GM19463 (cell line): ENCODE measurements around the gene SULT1C2.

Experiments used
- ATAC-seq: cut with Tn5 transposase; IDR thresholded peaks from one replicate; pipeline ENCODE4 v1.9.1; 2021; ENCODE audit warnings: mild to moderate bottlenecking, moderate library complexity; ENCODE audit not compliant: unreplicated experiment

SULT1C2 gene

DNA sequence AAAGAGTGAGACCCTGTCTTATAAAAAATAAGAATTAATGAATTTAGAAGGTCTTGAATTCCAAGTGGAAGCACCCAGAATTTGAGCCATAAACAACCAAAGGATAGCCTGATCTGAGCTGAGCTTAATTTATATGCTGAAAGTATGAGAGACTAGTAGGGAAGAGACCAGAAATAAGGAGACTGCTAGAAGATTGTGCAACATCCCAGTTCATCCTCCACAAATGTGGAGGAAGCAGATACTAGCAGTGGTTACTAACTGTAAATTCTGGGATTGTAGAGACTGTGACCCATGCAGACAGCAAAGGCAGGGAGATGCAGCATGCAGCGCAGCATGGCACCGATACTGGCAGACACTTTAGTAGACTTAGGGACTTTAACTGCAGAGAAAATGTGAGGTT is 1.5 kb upstream of the SULT1C2 start:
- no peak for ATAC-seq

DNA sequence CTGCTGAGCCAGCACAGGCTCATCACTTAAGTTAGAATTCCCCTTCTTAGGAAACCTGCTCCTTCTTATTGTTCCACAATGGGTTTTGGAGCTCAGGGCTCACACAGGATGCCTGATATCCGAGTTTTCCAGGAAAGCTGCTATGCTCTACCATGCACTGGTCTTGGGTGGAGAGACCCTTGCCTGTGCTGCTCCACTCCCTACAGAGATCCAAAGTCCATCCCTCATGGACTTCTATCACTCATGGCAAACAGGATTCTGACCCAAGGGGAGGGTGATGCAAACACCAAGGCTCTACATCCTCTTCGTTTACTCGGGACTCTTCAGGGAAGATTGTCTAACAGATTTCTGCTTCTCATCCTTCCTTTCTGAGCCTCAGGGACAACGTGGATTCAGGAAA is 5.2 kb downstream of the SULT1C2 start:
- ATAC-seq, result no peak

DNA sequence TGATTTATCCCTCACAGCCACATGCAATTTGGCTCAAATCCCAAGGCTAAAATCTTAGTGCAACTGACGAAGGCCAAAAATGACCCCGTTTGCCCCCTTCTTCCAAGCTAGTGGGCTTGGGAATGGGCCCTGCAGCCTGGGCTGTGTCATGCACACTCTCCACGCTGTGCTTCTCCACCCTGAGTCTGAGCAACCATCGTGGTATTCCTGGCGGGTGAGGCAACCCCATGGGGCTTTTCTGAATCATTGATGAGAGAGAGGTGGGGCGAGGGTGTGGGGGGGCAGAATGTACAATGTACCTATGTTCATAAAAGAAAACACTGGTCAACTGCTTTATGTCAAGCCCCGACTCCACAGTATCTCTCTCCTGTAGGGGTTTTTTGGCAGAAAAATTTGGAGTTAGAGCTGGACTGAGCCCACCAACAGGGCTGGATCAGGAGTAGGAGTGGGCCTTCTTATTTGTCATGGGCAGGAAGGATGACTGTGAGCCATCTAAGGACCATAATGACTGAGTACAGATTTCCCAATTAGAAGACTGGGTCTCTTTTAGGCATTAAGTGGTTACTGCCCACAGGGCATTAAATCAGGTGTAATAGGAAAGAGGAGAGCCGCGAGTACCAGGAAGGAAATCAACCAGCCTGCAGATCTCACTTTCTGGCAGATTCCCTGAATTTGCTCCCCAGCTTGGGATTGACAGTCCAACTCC is 8.9 kb downstream of the SULT1C2 start:
- no peak for ATAC-seq

DNA sequence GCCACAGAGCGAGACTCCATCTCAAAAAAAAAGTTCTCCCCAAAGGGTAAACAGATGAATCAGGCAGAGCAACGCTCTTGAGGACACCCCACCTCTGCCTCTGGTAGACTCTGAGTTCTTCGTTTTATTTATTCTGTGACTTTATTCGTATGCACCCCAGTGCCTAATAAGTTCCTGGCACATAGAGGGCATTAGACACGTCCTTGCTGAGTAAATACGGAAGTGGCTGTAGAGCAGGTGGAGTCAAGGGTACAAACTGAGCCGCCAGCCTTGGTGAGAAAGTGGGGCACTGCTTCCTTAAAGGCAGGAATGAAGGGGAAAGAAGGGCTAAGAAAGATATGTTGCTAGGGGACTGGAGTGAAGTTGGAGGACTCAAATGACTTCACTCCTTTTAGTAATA is 12.9 kb downstream of the SULT1C2 start:
- ATAC-seq, result no peak

DNA sequence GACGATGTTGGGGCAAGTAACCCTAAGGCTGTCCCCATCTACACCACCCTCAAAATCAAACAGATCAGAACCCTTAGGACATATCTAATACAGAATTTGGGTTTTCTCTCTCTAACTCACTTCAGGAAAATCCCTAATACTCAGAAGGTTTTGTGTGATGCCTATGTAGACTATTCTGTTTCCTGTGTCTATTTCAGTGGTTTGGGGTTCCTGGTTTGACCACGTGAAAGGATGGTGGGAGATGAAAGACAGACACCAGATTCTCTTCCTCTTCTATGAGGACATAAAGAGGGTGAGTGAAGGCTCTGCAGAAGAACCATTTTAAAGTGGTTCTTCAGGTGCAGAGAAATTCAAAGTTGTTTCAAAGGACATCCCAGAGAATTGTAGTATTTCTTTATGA is 16.3 kb downstream of the SULT1C2 start:
- peak; percentile 71 for ATAC-seq

DNA sequence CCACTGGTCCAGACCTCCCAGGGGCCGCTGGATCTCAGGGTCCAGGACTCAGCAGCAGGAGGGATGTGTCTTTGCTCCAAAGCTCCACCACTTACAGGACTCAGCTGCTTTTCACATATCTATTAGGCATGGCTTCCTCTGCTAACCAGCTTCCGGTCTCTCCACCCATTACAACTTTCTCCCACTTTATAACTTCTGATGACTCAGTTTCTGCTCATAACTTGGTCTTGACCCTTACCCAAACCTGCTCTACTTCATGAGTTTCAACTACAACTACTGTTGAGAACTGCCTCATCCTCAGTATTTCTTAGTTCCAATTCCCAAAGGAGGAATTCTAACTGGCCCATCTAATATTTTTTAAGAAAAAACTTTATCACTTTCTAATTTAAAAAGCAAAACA is 17.2 kb downstream of the SULT1C2 start:
- no peak for ATAC-seq

DNA sequence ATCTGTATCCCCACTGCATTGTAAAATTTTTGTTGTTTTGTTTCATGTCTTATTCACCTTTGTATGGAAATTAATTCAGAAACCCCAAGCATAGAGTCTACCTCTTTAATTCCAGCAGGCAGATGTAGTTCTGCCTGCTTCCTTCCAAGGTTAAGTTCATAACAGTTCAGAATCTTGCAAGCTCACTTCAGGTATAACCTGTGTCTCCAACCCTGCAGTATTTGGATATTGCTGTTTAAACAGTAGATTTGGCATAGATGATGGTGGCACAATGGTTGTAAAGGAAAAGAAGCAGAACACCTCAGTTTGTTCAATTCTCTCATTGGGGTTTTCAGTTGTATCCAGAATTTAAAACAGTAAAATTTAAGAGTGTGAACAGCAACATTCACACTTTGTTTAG is 21.2 kb downstream of the SULT1C2 start:
- no peak for ATAC-seq

DNA sequence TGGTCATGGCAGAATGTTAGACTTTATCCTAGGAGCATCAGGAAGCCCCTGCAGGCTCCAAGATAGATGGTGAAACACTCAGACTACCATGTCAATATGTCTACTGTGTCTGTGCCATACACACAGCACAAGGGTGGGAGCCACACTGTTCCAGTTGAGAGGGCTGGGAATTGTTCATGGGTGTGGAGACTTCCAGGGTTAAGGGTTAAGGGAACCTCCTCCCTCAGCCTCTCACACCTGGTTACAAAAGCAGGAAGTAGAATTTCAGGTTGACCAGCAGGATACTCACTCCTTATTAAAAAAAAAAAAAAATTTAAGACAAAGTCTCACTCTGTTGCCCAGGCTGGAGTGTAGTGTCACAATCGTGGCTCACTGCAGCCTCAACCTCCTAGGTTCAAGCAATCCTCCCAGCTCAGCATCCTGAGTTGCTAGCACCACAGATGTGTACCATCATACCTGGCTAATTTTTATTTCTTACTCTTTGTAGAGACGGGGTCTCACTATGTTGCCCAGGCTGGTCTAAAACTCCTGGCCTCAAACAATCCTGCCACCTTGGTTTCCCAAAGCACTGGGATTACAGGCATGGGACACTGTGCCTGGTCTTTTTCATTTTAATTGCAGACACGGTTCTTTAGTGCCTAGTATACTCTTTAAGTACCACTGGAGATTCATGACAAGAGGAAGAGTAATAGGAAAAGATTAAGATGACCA is 26.0 kb downstream of the SULT1C2 start:
- no peak for ATAC-seq

DNA sequence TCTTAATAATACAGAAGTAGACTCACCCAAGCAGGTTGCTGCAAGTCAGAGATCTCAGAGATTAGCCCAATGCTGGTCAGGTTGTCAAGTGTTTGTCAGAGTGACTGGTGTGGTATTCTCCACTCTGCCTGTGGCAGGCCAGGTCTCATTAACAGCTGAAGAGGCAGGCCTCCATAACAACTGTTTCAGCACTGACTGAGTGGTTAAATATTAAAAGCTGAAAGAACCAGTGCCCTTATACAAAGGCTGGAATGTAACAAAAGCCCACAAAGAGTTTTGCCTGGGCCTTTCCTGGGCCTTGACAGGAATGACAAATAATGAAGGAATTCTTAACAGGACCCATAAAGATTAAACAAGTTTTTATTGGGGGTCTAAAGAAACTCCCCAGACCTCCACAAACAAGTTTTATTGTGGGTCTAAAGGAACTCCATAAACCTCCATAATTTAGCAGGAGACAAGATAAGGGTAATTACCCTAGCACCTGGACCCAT is 26.8 kb downstream of the SULT1C2 start:
- no peak for ATAC-seq

DNA sequence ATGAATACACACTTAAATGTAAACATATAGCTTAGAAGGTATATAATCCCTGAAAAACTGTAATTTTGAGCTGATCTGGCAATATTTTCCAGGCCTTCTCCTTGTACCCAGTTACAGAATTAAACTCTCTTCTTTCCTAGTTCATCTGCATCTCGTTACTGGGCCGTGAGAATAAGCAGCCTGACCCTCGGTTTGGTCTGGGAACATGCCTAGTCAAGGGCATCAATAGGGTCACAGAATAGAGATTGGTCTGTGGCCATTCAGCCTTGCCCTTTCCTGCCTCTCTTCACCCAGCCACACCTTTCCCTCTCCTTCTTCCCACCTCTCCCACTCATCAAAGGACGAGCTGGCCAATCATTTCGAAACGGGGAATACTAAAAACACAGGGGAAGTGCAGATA is 27.3 kb downstream of the SULT1C2 start:
- no peak for ATAC-seq

DNA sequence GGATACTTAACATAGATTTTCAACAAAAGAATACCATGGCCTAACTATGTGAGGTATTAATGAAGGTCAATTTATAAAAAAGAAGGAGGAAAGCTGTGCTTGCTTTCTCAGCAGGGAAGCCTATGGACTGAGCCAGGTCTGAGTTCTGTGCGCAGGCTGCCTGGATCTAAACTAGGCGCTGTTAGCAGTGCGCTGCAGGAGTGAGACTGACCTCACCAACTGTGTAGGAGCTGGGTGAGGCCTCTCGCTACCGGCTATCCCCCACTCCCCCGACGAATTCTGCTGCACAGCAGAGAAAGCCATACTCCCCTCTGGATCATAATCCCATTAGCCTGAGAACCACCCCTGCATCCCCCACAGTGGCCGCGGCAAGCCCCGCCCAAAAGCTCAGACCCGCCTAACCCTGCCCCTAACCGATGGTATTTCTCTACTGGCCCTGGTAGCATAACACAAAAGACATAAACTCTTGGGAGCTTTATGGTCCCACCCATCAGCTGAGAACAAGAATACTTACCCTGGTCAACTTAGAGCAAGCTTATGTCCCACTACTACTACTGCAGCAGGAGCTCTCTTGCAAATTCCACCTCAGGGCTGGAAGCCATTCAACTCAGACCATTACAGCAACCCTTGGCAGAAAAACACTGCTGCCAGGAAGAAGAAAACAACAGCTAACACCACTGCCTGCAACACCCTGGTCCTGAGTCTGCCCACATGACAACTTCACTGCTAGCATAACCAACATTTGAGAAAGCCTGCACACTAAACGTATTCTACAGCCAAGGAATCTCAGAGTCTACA is 28.0 kb downstream of the SULT1C2 start:
- ATAC-seq, result no peak

DNA sequence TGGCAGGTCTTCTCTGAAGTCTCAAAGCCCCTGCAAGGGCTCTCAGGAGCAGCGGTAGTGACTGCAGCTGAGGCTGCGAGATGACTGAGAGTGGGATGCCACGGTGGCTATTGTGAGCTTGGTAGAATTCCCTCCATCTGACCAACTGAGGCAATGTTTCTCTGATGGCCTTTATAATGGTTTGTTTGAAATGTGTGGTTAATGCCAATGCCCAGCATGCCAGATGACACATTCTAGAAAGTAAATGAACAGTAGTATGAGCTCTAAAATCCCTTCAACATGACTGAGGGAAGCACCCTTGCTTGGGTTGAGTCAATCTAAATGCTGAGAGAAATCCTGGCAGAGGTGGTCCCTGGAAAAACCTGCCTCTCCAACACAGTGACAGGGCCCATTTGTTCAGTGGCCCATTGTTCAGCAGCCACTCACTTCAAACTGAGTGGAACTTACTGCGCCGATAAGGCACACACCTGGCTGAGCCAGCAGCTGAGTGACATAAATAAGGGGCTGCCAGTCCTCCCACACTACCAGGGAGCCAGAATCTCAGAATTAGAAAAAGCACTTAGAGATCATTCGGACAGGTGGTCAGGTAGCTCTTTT is 31.7 kb downstream of the SULT1C2 start:
- no peak for ATAC-seq

DNA sequence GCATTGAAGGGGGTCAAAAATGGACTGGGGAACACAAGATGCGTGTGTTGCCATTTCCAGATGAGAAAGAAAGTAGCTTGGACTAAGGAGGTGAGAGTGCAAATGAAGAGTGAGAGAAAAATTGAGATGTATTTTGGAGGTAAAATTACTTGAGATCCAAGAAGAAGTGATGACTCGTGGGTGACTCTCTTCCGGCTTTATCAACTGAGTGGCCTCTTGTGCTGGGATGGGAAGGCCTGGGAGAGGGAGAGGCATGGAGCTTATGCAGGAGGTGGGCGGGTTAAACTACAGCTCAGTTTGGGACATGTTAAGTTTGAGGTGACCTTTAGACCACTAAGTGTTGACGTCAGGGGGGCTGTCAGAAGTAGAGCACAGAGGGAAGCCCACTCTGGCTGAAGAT is 34.9 kb downstream of the SULT1C2 start:
- ATAC-seq, result no peak

DNA sequence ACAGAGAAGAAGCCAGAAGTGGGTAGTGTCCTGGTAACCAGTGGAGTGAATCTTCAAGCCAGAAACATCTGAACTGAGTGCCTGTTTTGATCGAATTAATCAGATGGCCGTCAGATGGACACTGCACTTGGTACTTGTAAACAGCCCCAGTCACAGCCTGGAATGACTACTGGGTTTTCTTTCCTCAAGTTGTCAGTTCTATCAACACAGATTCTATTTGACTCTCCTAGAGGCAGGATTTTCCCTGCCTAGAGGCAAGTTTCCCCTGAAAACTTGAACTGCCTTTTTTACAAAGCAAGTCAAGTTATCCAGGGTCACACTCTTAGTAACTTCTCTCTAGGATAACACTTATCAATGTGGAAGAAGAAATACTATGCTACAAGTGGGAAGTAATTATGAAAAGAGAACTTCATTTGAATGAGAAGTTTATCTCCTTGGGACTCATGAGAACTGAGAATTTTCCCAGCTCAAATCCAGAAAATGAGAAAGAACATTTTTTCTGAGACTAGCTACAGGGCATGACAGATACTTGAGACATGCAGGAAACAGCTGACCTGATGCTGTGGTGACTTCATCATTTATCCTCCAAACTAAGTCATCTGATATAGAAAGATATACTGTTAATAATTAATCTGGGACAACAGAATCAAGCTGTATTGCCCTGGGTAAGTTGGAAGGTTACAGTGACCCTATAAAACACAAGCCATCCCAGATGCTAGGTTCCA is 36.0 kb downstream of the SULT1C2 start:
- no peak for ATAC-seq

DNA sequence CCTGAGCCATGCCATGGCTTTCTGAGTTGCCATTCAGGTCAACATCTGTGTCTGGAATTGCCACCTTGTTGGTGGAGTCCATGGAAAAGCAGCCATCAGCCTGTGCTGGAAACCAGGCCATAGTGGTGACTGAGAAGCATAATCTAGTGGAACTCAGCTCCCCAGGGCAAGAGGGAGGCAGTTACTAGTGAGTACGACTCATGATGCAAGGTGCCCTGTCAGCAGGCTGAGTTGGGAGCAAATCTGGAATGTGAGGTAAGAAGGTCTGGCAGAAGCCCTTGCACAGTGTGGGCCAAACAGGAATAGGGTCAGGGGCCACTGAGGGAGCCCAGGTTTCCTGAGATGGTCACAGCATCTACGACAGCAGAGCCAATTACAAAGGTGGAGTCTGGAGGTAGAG is 37.1 kb downstream of the SULT1C2 start:
- no peak for ATAC-seq

DNA sequence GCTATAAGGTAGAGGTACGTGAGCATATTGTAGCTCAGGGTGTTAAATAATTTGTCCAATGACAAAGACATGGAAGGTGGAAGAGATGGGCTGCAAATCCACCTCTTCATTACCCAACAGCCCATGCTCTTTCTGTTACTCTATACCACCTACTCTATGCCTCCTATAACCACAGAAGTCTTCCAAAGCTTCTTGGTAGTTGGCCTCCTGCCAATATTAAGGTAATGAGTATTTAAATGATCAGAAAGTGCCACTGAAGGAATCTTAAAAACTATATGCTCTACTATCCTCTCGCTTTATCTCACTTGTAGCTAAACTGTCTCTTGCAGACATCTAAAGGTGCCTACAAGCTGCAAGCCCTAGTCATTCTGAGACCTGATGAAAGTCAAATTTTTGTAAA is 41.1 kb downstream of the SULT1C2 start:
- no peak for ATAC-seq

DNA sequence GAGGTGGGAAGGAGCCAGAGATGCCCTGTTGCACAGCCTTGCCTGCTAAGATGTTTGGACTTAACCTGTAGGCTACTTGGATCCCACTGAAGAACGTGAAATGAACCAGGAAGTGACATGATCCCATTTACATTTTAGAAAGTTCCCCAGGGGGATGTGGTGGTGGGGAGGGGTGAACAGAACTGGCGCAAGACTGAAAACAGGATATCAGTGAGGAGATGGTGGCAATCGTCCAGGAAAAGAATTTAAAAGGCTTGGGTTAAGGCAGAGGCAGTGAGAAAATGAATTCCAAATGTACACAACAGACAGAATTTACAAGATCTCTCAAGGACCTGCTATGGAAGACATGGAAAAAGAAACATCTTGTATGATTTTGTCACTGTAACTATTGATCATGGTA is 42.3 kb downstream of the SULT1C2 start:
- no peak for ATAC-seq

DNA sequence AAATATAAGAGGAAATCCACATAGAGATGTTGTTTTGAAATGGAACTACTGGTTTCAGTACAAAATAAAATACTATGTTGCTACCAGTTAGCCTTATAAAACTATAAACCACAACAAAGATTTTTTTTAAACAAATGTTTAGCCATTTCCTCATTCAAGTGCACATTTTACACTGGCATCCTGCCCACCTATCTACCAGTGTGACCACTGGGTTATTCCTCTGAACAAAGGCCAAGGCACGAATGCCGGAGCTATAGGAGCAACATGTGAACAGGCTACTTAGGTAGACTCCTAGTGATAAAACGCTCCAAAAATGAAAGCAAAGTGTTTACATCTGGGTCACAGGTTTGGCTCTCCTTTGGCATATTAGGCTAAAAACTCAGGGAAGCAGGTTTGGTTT is 57.3 kb downstream of the SULT1C2 start:
- no peak for ATAC-seq

DNA sequence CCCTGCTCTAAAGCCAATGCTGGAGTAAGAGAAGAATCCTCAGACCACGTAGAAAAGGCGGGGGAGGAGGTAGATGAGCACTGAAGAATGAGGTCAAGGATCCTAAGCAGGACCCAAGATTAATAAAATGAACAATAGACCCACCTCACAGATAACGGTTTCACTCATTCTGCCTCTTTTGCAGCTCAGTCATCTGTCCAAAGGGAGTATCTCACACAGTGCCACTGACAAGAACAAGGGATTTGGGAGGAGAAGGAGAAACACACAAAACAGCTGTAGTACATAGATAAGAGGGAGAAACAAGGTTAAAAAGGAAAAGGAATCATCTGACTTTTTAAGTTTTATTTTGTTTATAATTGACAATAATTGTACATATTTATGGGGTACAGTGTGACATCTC is 58.1 kb downstream of the SULT1C2 start:
- no peak for ATAC-seq

DNA sequence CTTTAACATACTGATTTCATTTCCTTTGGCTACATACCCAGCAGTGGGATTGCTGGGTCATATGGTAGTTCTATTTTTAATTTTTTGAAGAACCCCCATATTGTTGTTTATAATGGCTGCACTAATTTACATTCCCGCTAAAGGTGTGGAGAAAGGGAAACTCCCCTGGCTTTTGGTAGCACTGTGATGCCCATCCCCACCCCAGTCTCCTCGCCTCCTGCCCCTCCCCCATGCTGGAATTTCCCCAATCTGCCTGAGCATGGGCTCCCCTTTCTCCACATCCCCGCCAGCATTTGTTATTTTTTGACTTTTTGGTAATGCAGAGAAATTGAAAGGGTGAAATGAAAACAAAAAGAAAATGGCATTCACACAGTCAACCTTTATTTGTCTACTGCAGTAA is 59.1 kb downstream of the SULT1C2 start:
- no peak for ATAC-seq
